ENCODE measurements around the gene KCNJ14. TPM values are rescaled to one million over a fixed set of nuclear protein-coding genes. Genes with fewer than 3 reads are reported as not detected.

Gene KCNJ14
- total and polyA plus RNA-seq, 2 experiments from 2014 or later: 0.81 to 0.94 TPM

GRCh38 chr19:48445256-48445605 lies 10.1 kb upstream of the KCNJ14 start:
- peaks cover 35% of the 10 kb centered on the region for H3F3A ChIP-seq (replicated peaks; ENCODE audit: low read depth)
- Mint-ChIP-seq H3K4me3 (peak overlapping the region; percentile 92), H3K9me3 (no peaks in the 10 kb centered on the region; the same call in 2 of the 3 replicates), H3K4me1 (peaks cover 19% of the 10 kb centered on the region), H3K36me3 (ENCODE audit: low read depth) (peaks cover 48% of the 10 kb centered on the region), H3K27ac (peak overlapping the region; percentile 98), H3K27me3 (ENCODE audit: insufficient read depth, low read depth, poor library complexity) (peaks cover 23% of the 10 kb centered on the region)
- H3K36me3 ChIP-seq (ENCODE audit: insufficient read depth): peaks cover 19% of the 10 kb centered on the region
- H3K4me2 ChIP-seq: peak overlapping the region; percentile 86
- DNase-seq (ENCODE audit: low spot score) (peak; percentile 84), ATAC-seq (peak; percentile 37)
- H4K20me1 ChIP-seq (replicated peaks; ENCODE audit: insufficient read depth): peaks cover 11% of the 10 kb centered on the region; the same call in 1 of the 2 replicates
- peak overlapping the region; percentile 86 for H3K4me3 ChIP-seq
- H3K9me2 ChIP-seq (ENCODE audit: insufficient read depth): no peaks in the 10 kb centered on the region
- H3K4me1 ChIP-seq (ENCODE audit: insufficient read depth): peaks cover 22% of the 10 kb centered on the region
- H2AFZ ChIP-seq: no peak overlapping the region
- H3K79me2 ChIP-seq (replicated peaks; ENCODE audit: insufficient read depth): peaks cover 27% of the 10 kb centered on the region
- peaks cover 30% of the 10 kb centered on the region for H3K27me3 ChIP-seq (ENCODE audit: insufficient read depth)
- peak overlapping the region; percentile 21 for H3K27ac ChIP-seq (ENCODE audit: low read depth)
- no peak for TF ChIP-seq POLR2AphosphoS5 (IDR thresholded peaks at IDR 0.05; ENCODE audit: low read depth)
- TF ChIP-seq ZNF462 (CRISPR knock-in tag; IDR thresholded peaks at IDR 0.05): no peak
- no peak for TF ChIP-seq EZH2 (IDR thresholded peaks at IDR 0.05; ENCODE audit: low read depth, unreplicated experiment)
- peak; percentile 42 to 65 for TF ChIP-seq CTCF (conservative IDR thresholded peaks at IDR 0.05; ENCODE audit: low read depth in 2 of 2)

All from GM23338 (cell line).